Measurements from ENCODE around the gene PARN.

GRCh38 chr16:14502932-14503741, 126.9 kb downstream of the PARN start:
- no peak for TF ChIP-seq CTCF (IDR thresholded peaks at IDR 0.05)
- no peak for TF ChIP-seq MAX (CRISPR knock-in tag; IDR thresholded peaks at IDR 0.05)
- no peak for TF ChIP-seq MYBL2 (CRISPR knock-in tag; IDR thresholded peaks at IDR 0.05)
- no peak for TF ChIP-seq AFF4 (CRISPR knock-in tag; IDR thresholded peaks at IDR 0.05; ENCODE audit: borderline replicate concordance)
- TF ChIP-seq ATF6 (CRISPR knock-in tag; IDR thresholded peaks at IDR 0.05), result no peak
- TF ChIP-seq IRF1 (CRISPR knock-in tag; IDR thresholded peaks at IDR 0.05), result no peak
- no peak for TF ChIP-seq ATF3 (CRISPR knock-in tag; conservative IDR thresholded peaks at IDR 0.05)
- TF ChIP-seq TEAD4 (CRISPR knock-in tag; IDR thresholded peaks at IDR 0.05), result no peak
- no peak for TF ChIP-seq FOXP1 (CRISPR knock-in tag; IDR thresholded peaks at IDR 0.05; ENCODE audit: borderline replicate concordance)
- TF ChIP-seq CREM (CRISPR knock-in tag; IDR thresholded peaks at IDR 0.05), result no peak
- TF ChIP-seq ZBTB21 (CRISPR knock-in tag; IDR thresholded peaks at IDR 0.05; ENCODE audit: borderline replicate concordance), result no peak
- TF ChIP-seq STAT6 (CRISPR knock-in tag; conservative IDR thresholded peaks at IDR 0.05; ENCODE audit: low read depth), result no peak
- no peak for TF ChIP-seq NR2C2 (CRISPR knock-in tag; IDR thresholded peaks at IDR 0.05)

Measured in WTC11 (cell line).